Thyroid gland (tissue), 4 donors: Measurements from ENCODE around the gene SETDB1. TPM values are rescaled to one million over a fixed set of nuclear protein-coding genes. Genes with fewer than 3 reads are reported as not detected.
"Not testable (repeated sequence)": the region's sequence is repeated elsewhere in the genome, so short reads cannot be mapped to it uniquely, and the experiment has no call there.

ENCODE experiments used
- DNase-seq, 2 donors: peaks; one replicate each; pipeline ENCODE4 v3.0.0-alpha.2; 2019
- H3K27ac ChIP-seq, 3 donors: fragments of 200-600 bp; sonication (generic); 1 replicate in 2 of 3; 2 replicates in 1 of 3; pipeline ENCODE4 v1.5.1; 2016 to 2019; ENCODE audit warnings: mild to moderate bottlenecking in 1 of 3, moderate library complexity in 1 of 3
- H3K27me3 ChIP-seq: fragments of 200-600 bp; sonication (generic); one replicate; pipeline ENCODE4 v1.5.1; 2019
- H3K36me3 ChIP-seq, 2 donors: fragments of 200-600 bp; sonication (generic); one replicate each; pipeline ENCODE4 v1.5.1; 2016 to 2019
- H3K4me1 ChIP-seq, 2 donors: fragments of 200-600 bp; sonication (generic); one replicate each; pipeline ENCODE4 v1.5.1; 2017 to 2019
- H3K4me3 ChIP-seq, 3 donors: fragments of 200-600 bp; sonication (generic); replicated peaks in 1 of 3; 1 replicate in 2 of 3; 2 replicates in 1 of 3; pipeline ENCODE4 v1.5.1; 2016; ENCODE audit warnings: mild to moderate bottlenecking in 1 of 3
- H3K9me3 ChIP-seq: fragments of 200-600 bp; sonication (generic); one replicate; pipeline ENCODE4 v1.5.1; 2017
- POLR2A ChIP-seq, 2 donors: fragments of 450-650 bp; IDR thresholded peaks; one replicate each; pipeline ENCODE4 v1.6.1; 2017; ENCODE audit warnings: antibody characterized with exemption in 2 of 2, mild to moderate bottlenecking in 2 of 2, moderate library complexity in 1 of 2
- WGBS, 2 donors: methylation state at CpG; one replicate each; pipeline ENCODE4 v1.1.5; 2017; 5-methylcytosine and 5-hydroxymethylcytosine counted together
- intact Hi-C: fragments of 100-400 bp; cut with DNase I; formaldehyde crosslinking; loops from one replicate; pipeline ENCODE4 v1.15.1; 2023
- total RNA-seq, 4 donors: library from RNA; depleted of rRNA; stranded (reverse); fragments of >200 nt; gene quantifications; one replicate each; pipeline ENCODE4 v1.2.3, GENCODE V29; 2016
- TF ChIP-seq, protein P1 (sequence below), 6 experiments: fragments of 200-600 bp in 3 of 6; fragments of 450-650 bp in 3 of 6; sonication (generic) in 3 of 6; IDR thresholded peaks; one replicate each; pipeline ENCODE4 v1.5.1; 2016 to 2019; ENCODE audit warnings: antibody characterized with exemption in 6 of 6, mild to moderate bottlenecking in 2 of 6, inconsistent platforms in 1 of 6, moderate library complexity in 1 of 6

The SETDB1 gene
- total RNA-seq, 4 donors from 2014 or later = 35.4 to 59.9 (median 44.8) TPM

- H3K4me1 ChIP-seq = no peaks in the 10 kb centered on the region
- intact Hi-C loops = no loop called here
- TF ChIP-seq, protein P1, sequence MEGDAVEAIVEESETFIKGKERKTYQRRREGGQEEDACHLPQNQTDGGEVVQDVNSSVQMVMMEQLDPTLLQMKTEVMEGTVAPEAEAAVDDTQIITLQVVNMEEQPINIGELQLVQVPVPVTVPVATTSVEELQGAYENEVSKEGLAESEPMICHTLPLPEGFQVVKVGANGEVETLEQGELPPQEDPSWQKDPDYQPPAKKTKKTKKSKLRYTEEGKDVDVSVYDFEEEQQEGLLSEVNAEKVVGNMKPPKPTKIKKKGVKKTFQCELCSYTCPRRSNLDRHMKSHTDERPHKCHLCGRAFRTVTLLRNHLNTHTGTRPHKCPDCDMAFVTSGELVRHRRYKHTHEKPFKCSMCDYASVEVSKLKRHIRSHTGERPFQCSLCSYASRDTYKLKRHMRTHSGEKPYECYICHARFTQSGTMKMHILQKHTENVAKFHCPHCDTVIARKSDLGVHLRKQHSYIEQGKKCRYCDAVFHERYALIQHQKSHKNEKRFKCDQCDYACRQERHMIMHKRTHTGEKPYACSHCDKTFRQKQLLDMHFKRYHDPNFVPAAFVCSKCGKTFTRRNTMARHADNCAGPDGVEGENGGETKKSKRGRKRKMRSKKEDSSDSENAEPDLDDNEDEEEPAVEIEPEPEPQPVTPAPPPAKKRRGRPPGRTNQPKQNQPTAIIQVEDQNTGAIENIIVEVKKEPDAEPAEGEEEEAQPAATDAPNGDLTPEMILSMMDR (IDR thresholded peaks at IDR 0.05) = no peak
- TF ChIP-seq POLR2A (IDR thresholded peaks at IDR 0.05) = no peak
- DNase-seq = no peak
- no peak overlapping the region for H3K27ac ChIP-seq
- H3K4me3 ChIP-seq = no peak overlapping the region
- WGBS, 2 donors = 88 to 91% methylated on average over 8 of the region's 8 CpGs
- H3K9me3 ChIP-seq = no peaks in the 10 kb centered on the region
- H3K27me3 ChIP-seq = no peaks in the 10 kb centered on the region
- H3K36me3 ChIP-seq = no peaks in the 10 kb centered on the region
Observed at GRCh38 chr1:150888727-150889126, 37.4 kb upstream of the SETDB1 start.

- H3K4me3 ChIP-seq = no peak overlapping the region
- no peak for DNase-seq
- no peaks in the 10 kb centered on the region for H3K9me3 ChIP-seq
- no peaks in the 10 kb centered on the region for H3K4me1 ChIP-seq
- no peaks in the 10 kb centered on the region for H3K27me3 ChIP-seq
- H3K27ac ChIP-seq = no peak overlapping the region
- intact Hi-C loops = no loop called here
- TF ChIP-seq POLR2A (IDR thresholded peaks at IDR 0.05) = no peak
- TF ChIP-seq, protein P1 (IDR thresholded peaks at IDR 0.05) = no peak
- H3K36me3 ChIP-seq = no peaks in the 10 kb centered on the region
- 64 to 69% methylated on average over 1 of the region's 1 CpG for WGBS, 2 donors
Observed at GRCh38 chr1:150890033-150890416, 36.1 kb upstream of the SETDB1 start.

- Histone ChIP-seq H3K4me1 (no peaks in the 10 kb centered on the region), H3K9me3 (no peaks in the 10 kb centered on the region), H3K4me3 (no peak overlapping the region), H3K27ac (no peak overlapping the region), H3K36me3 (no peaks in the 10 kb centered on the region), H3K27me3 (no peaks in the 10 kb centered on the region)
- intact Hi-C loops = no loop called here
- WGBS, 2 donors = 75 to 94% methylated on average over 3 of the region's 3 CpGs
- DNase-seq = no peak
- TF ChIP-seq POLR2A (IDR thresholded peaks at IDR 0.05) = no peak
- TF ChIP-seq, protein P1 (IDR thresholded peaks at IDR 0.05) = no peak
Observed at GRCh38 chr1:150893336-150893913, 32.7 kb upstream of the SETDB1 start.

DNA sequence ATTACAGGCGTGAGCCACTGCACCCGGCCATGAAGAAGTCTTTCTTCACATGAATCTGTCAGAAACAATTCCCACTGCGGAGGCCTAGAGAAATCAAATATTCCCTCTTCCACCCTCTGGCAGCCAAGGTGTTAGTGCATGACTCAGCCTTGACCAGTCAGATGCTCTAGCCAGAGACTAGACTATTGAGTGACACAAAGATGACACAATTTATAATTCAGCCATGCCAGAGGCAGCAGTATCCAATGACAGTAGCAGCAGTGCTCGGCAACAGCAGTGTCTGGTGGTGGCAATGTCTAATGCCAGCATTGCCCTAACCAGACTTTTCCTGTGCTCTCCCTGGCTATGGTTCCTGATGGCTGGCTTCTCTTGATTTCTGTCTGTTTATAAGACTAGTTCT lies 30.5 kb upstream of the SETDB1 start:
- Histone ChIP-seq H3K27me3 (no peaks in the 10 kb centered on the region), H3K4me3 (no peak overlapping the region)
- intact Hi-C loops = no loop called here

GRCh38 chr1:150899795-150900194 lies 26.4 kb upstream of the SETDB1 start:
- not testable (repeated sequence) for DNase-seq, H3K36me3 ChIP-seq

More for the DNA sequence above, 30.5 kb upstream of the SETDB1 start:
- no peaks in the 10 kb centered on the region for H3K4me1 ChIP-seq
- no peaks in the 10 kb centered on the region for H3K36me3 ChIP-seq
- 80 to 91% methylated on average over 4 of the region's 4 CpGs for WGBS, 2 donors
- TF ChIP-seq, protein P1 (IDR thresholded peaks at IDR 0.05) = no peak
- TF ChIP-seq POLR2A (IDR thresholded peaks at IDR 0.05) = no peak
- no peaks in the 10 kb centered on the region for H3K9me3 ChIP-seq
- no peak for DNase-seq
- no peak overlapping the region for H3K27ac ChIP-seq

More at GRCh38 chr1:150899795-150900194, 26.4 kb upstream of the SETDB1 start:
- H3K4me3 ChIP-seq, intact Hi-C loops, H3K4me1 ChIP-seq, H3K27me3 ChIP-seq, H3K9me3 ChIP-seq, H3K27ac ChIP-seq: not testable (repeated sequence)
- 92 to 95% methylated on average over 8 of the region's 8 CpGs for WGBS, 2 donors
